A549 treated with Hydrocortisone at 1 μM for 4 hours (cell line): ENCODE results near the gene CALCA. TPM values are rescaled to one million over a fixed set of nuclear protein-coding genes. Genes with fewer than 3 reads are reported as not detected.

Experiments
- total RNA-seq: library from RNA; stranded (reverse); fragments of 200-300 nt; extraction: Qiagen RNA extraction; gene quantifications from 5 replicates; pipeline ENCODE4 v1.2.3, GENCODE V29; 2022

CALCA gene
- 0.06 to 0.15 TPM in 2 of 5 replicates, not detected in the others for total RNA-seq

GRCh38 chr11:14971865-14972580, at the start of gene CALCA:
Gene CALCA (minus strand): TSS chr11:14972351. CDS start chr11:14971192, 1,159 bp downstream.

Other genes with a start within 250 kb of the CALCA start
- 10.1 to 14.4 TPM (median 11.7 TPM) in 5 replicates for gene CYP2R1, start 80.1 kb downstream of the CALCA start, total RNA-seq
- 0.10 to 0.23 TPM (median 0.17 TPM) in 5 replicates for gene CALCB, start 101.2 kb upstream of the CALCA start, total RNA-seq
- gene INSC, start 142.6 kb upstream of the CALCA start, total RNA-seq = 0.05 to 0.15 TPM (median 0.10 TPM) in 4 of 5 replicates, not detected in the other